Pancreas (tissue), 10 donors: ENCODE measurements around the gene PAQR8. TPM values are rescaled to one million over a fixed set of nuclear protein-coding genes. Genes with fewer than 3 reads are reported as not detected.

Source experiments
- ATAC-seq, 4 donors: fragments of 200-7000 bp; cut with Tn5 transposase; one replicate each; pipeline versions ENCODE4 v1.8.0 to v1.9.1; 2020; ENCODE audit warnings: mild to moderate bottlenecking in 4 of 4, moderate library complexity in 4 of 4
- DNase-seq, 6 donors: peaks; one replicate each; pipeline ENCODE4 v3.0.0-alpha.2; 2020
- FAIRE-seq: peaks from 2 replicates; lab custom pipeline; 2012; peaks lifted over from hg19 to GRCh38; lab: Jason Lieb, UNC
- H3K27ac ChIP-seq, 4 donors: fragments of 200-600 bp; sonication (generic); 1 replicate in 3 of 4; 2 replicates in 1 of 4; pipeline versions ENCODE4 v1.5.0 to v1.8.0; 2020
- H3K27me3 ChIP-seq, 4 donors: fragments of 200-600 bp; one replicate each; pipeline ENCODE4 v1.8.0; 2021
- H3K36me3 ChIP-seq, 3 donors: fragments of 200-600 bp; sonication (generic) in 1 of 3; one replicate each; pipeline versions ENCODE4 v1.5.0 to v1.8.0; 2020 to 2021
- H3K4me1 ChIP-seq, 3 donors: fragments of 200-600 bp; one replicate each; pipeline ENCODE4 v1.8.0; 2021
- H3K4me3 ChIP-seq, 4 donors: fragments of 200-600 bp; sonication (generic) in 2 of 4; one replicate each; pipeline versions ENCODE4 v1.5.0 to v1.8.0; 2020 to 2021
- H3K9me3 ChIP-seq, 4 donors: fragments of 200-600 bp; one replicate each; pipeline ENCODE4 v1.8.0; 2021
- CTCF ChIP-seq, 4 donors: fragments of 200-600 bp; sonication (generic) in 3 of 4; IDR thresholded peaks; one replicate each; pipeline versions ENCODE4 v1.5.0 to v1.8.0; 2021; ENCODE audit warnings: antibody characterized with exemption in 4 of 4
- WGBS, 2 donors: extraction: QIAGEN DNeasy Blood & Tissue Kit; methylation state at CpG; one replicate each; pipeline ENCODE4 v1.1.7; 2013; 5-methylcytosine and 5-hydroxymethylcytosine counted together
- intact Hi-C, 3 donors: fragments of 100-400 bp; cut with DNase I; formaldehyde crosslinking; loops; one replicate each; pipeline versions ENCODE4 v1.11.1 to v1.14.2; 2022
- polyA plus RNA-seq, 2 donors: library from polyadenylated mRNA; stranded (reverse); fragments of 200-250 nt; gene quantifications; one replicate each; pipeline ENCODE4 v1.2.3, GENCODE V29; 2013
- total RNA-seq, 6 donors: library from RNA; stranded (reverse); fragmentation: NEBNext Ultra II Directional in 4 of 6; extraction: Animal tissue kit (Norgen Biotek cat#: 25700) in 4 of 6; gene quantifications; one replicate each; pipeline versions ENCODE4 v1.2.1 to v1.2.4, GENCODE V29; 2021 to 2023
- donor health status: healthy with polysubstance abuse.
- donor health status: DM: no; HTN: no; CAD: no; lungs with moderate emphysema.
- donor health status: DM: no; HTN: no; CAD: no.
- donor health status: control.
- donor health status: control.
- donor health status: Bipolar disorder and iron deficiency.
- donor health status: DM: yes; HTN: yes; CAD: no.
- donor health status: DM: no; HTN: no; CAD: no.
- donor health status: DM: no; HTN: no; CAD: no.
- donor health status: DM: yes; HTN: yes; CAD: no.

Gene PAQR8
- total and polyA plus RNA-seq, 8 donors, result 0.71 to 6.1 (median 2.0) TPM

- WGBS, 2 donors, result 90 to 93% methylated on average over 1 of the region's 1 CpG
- Histone ChIP-seq H3K9me3 (no peaks in the 10 kb centered on the region), H3K27me3 (no peaks in the 10 kb centered on the region), H3K36me3 (no peaks in the 10 kb centered on the region), H3K4me3 (no peak overlapping the region), H3K27ac (no peak overlapping the region), H3K4me1 (peaks cover 9 to 21% (median 21%) of the 10 kb centered on the region in 3 donors)
- ATAC-seq, result no peak
- DNase-seq, result no peak
- no peak for FAIRE-seq
- TF ChIP-seq CTCF (IDR thresholded peaks at IDR 0.05), result no peak
- intact Hi-C loops, result no loop called here
These were observed 31.8 kb downstream of the PAQR8 start for GRCh38 chr6:52393780-52394179.

GRCh38 chr6:52394251-52394666 is 32.3 kb downstream of the PAQR8 start:
- Histone ChIP-seq H3K36me3 (no peaks in the 10 kb centered on the region), H3K4me1 (peaks cover 5 to 17% (median 16%) of the 10 kb centered on the region in 3 donors), H3K9me3 (no peaks in the 10 kb centered on the region), H3K4me3 (no peak overlapping the region), H3K27ac (no peak overlapping the region), H3K27me3 (no peaks in the 10 kb centered on the region)
- DNase-seq, result no peak
- no peak for FAIRE-seq
- TF ChIP-seq CTCF (IDR thresholded peaks at IDR 0.05), result no peak
- ATAC-seq, result no peak
- WGBS, 2 donors, result 58 to 69% methylated on average over 4 of the region's 4 CpGs
- intact Hi-C loops, result no loop called here

- H3K36me3 ChIP-seq, result no peaks in the 10 kb centered on the region
- no peak overlapping the region for H3K27ac ChIP-seq
- no peak for FAIRE-seq
- H3K4me1 ChIP-seq, result peaks cover 0 to under 1% (median 0%) of the 10 kb centered on the region in 3 donors
- H3K9me3 ChIP-seq, result no peaks in the 10 kb centered on the region
- no peak for DNase-seq
- H3K4me3 ChIP-seq, result no peak overlapping the region
- TF ChIP-seq CTCF (IDR thresholded peaks at IDR 0.05), result no peak
- WGBS, 2 donors, result 60 to 72% methylated on average over 2 of the region's 2 CpGs
- intact Hi-C loops, result no loop called here
- ATAC-seq, result no peak
- H3K27me3 ChIP-seq, result no peaks in the 10 kb centered on the region
These were observed 34.0 kb downstream of the PAQR8 start for GRCh38 chr6:52395969-52396368.

- intact Hi-C loops, result loop anchor here in 1 of 3 donors (10.0 kb wide), 1 partner anchor 105 kb away; no protein-coding TSS in a partner anchor
- 33 to 34% methylated on average over 3 of the region's 3 CpGs for WGBS, 2 donors
- Histone ChIP-seq H3K4me3 (no peak overlapping the region), H3K36me3 (no peaks in the 10 kb centered on the region), H3K9me3 (no peaks in the 10 kb centered on the region), H3K4me1 (no peaks in the 10 kb centered on the region), H3K27me3 (no peaks in the 10 kb centered on the region), H3K27ac (no peak overlapping the region)
- DNase-seq (peak in 1 of 6 donors; percentile 42), FAIRE-seq (no peak), ATAC-seq (peak; percentile 50 to 97 (median 88))
- TF ChIP-seq CTCF (IDR thresholded peaks at IDR 0.05), result peak; percentile 37 to 72 (median 62)
These were observed 37.8 kb downstream of the PAQR8 start for GRCh38 chr6:52399511-52400312.
